Adrenal gland (tissue), 5 donors: Measurements from ENCODE around the gene AP3M1.

Experiments
- POLR2A ChIP-seq, 2 donors: fragments of 450-650 bp; IDR thresholded peaks; one replicate each; pipeline ENCODE4 v1.6.1; 2017; ENCODE audit warnings: antibody characterized with exemption in 2 of 2, mild to moderate bottlenecking in 2 of 2, moderate library complexity in 1 of 2
- TF ChIP-seq, protein P1 (sequence below), 6 experiments: fragments of 450-650 bp in 4 of 6; fragments of 200-600 bp in 2 of 6; sonication (generic) in 1 of 6; IDR thresholded peaks; 1 replicate in 5 of 6; 2 replicates in 1 of 6; pipeline versions ENCODE4 v1.5.1 to v1.8.0; 2016 to 2021; ENCODE audit warnings: antibody characterized with exemption in 6 of 6, mild to moderate bottlenecking in 2 of 6, moderate library complexity in 1 of 6
- donor health status: DM: no; HTN: no; CAD: no.

DNA sequence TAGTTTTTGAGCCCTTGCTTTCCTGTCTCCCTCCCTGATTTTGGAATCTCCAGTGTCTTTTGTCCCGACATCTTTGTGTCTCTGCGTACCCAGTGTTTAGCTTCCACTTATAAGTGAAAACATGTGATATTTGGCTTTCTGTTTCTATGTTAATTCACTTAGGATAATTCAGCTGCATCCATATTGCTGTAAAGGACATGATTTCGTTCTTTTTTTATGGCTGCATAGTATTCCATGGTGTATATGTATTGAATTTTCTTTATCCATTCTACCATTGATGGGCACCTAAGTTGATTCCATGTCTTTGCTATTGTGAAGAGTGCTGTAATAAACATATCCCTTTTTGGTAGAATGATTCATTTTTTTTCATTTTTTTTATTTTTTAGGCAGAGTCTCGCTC lies 48.7 kb upstream of the AP3M1 start:
- TF ChIP-seq, protein P1, sequence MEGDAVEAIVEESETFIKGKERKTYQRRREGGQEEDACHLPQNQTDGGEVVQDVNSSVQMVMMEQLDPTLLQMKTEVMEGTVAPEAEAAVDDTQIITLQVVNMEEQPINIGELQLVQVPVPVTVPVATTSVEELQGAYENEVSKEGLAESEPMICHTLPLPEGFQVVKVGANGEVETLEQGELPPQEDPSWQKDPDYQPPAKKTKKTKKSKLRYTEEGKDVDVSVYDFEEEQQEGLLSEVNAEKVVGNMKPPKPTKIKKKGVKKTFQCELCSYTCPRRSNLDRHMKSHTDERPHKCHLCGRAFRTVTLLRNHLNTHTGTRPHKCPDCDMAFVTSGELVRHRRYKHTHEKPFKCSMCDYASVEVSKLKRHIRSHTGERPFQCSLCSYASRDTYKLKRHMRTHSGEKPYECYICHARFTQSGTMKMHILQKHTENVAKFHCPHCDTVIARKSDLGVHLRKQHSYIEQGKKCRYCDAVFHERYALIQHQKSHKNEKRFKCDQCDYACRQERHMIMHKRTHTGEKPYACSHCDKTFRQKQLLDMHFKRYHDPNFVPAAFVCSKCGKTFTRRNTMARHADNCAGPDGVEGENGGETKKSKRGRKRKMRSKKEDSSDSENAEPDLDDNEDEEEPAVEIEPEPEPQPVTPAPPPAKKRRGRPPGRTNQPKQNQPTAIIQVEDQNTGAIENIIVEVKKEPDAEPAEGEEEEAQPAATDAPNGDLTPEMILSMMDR (IDR thresholded peaks at IDR 0.05), result no peak
- TF ChIP-seq POLR2A (IDR thresholded peaks at IDR 0.05), result no peak
